Stimulated activated CD4-positive, alpha-beta T cell treated with anti-CD3 and anti-CD28 coated beads, Interleukin-1b, Interleukin-23, amount 100 ng/mL, for 1 hour (primary cell): ENCODE measurements around the gene NSL1.
"Not testable (repeated sequence)": the region's sequence is repeated elsewhere in the genome, so short reads cannot be mapped to it uniquely, and the experiment has no call there.

Source experiments
- DNase-seq, 2 donors: peaks; one replicate each; pipeline ENCODE4 v3.0.0-alpha.2; 2020; ENCODE audit warnings: low read depth in 2 of 2

The NSL1 gene

DNA sequence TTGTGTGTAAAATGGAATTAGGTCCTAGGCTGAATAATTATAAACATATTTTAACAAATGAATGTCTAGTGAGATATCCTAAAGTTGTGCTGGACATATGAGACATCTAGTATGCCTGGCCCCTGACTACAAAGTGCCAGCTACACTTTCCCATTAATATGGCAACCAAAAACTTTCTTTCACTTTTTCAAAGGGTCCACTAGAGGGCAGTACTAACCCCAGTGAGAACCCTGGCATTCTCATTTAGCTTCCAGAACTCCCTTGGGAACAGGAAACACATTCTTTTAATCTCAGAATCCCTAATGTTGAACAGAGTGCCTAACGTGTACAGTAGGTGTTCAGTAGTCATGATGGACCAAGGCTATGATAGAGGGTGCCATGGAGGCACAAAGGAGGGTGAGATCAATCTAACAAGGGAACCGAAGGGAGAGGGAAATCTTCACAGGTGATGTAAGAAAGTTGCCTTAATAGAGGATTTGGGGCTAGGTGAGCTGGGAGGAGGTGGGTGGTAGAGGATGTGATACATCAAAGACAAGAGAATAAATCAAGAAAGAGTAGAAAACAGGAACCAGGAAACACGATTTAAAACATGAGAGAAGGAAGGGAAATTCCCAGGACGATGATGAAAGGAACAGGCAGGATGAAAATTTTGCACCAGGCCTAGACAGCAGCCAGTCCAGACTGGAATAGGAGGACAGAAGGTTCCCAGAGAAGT is 41.6 kb downstream of the NSL1 start:
- no peak for DNase-seq

- no peak for DNase-seq
Observed at GRCh38 chr1:212746546-212746945, 45.0 kb downstream of the NSL1 start.

- DNase-seq: no peak
Observed at GRCh38 chr1:212745303-212745702, 46.3 kb downstream of the NSL1 start.

GRCh38 chr1:212743901-212744475 is 47.6 kb downstream of the NSL1 start:
- no peak for DNase-seq

GRCh38 chr1:212738330-212738729 is 53.2 kb downstream of the NSL1 start:
- no peak for DNase-seq

DNA sequence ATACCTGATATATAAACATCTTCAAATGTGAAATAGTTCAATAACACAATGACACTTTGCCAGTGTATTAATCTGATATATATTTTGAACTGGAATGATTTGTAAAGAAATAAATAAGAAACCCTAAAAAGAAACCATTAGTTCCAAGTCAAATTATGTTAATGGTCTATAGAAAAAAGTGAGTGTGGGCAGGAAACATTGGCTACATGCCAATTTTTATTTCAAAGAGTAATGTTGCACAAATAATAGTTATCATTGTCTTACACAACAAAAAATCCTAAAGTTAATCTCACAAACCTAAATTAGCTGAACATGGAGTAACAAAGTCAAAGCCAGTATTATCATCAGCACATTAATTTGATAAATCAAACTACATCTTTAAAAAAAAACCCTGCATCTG is 54.0 kb downstream of the NSL1 start:
- no peak for DNase-seq

- no peak for DNase-seq
Observed at GRCh38 chr1:212733109-212733508, 58.5 kb downstream of the NSL1 start.

DNA sequence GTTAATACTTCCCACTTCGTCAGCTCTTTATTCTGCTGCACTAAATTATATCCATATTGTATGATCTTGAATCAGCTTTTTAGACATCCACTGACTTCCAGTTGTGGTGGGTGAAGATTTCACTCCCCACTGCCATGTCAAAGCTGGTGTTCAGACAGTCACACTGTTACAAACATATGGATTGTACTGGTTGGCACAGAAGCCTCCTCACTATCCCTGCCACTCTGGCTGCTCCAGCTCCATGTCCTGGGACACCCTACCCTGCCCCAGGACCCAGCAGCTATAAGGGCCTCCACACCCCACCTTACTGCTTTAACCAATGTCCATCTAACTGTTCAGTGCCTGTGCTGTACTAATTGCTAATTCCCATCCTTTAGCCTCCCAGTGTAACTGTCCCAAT is 59.9 kb downstream of the NSL1 start:
- no peak for DNase-seq

- DNase-seq: no peak
Observed at GRCh38 chr1:212728606-212729005, 63.0 kb downstream of the NSL1 start.

- no peak for DNase-seq
Observed at GRCh38 chr1:212727386-212728181, 64.0 kb downstream of the NSL1 start.

DNA sequence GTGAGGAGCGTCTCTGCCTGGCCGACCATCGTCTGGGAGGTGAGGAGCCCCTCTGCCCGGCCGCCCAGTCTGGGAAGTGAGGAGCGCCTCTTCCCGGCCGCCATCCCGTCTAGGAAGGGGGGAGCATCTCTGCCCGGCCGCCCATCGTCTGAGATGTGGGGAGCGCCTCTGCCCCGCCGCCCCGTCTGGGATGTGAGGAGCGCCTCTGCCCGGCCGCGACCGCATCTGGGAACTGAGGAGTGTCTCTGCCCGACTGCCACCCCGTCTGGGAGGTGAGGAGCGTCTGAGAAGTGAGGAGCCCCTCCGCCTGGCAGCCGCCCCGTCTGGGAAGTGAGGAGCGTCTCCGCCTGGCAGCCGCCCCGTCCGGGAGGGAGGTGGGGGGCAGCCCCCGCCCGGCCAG is 66.9 kb downstream of the NSL1 start:
- DNase-seq: not testable (repeated sequence)

GRCh38 chr1:212722270-212722957 is 69.2 kb downstream of the NSL1 start:
- DNase-seq: no peak

DNA sequence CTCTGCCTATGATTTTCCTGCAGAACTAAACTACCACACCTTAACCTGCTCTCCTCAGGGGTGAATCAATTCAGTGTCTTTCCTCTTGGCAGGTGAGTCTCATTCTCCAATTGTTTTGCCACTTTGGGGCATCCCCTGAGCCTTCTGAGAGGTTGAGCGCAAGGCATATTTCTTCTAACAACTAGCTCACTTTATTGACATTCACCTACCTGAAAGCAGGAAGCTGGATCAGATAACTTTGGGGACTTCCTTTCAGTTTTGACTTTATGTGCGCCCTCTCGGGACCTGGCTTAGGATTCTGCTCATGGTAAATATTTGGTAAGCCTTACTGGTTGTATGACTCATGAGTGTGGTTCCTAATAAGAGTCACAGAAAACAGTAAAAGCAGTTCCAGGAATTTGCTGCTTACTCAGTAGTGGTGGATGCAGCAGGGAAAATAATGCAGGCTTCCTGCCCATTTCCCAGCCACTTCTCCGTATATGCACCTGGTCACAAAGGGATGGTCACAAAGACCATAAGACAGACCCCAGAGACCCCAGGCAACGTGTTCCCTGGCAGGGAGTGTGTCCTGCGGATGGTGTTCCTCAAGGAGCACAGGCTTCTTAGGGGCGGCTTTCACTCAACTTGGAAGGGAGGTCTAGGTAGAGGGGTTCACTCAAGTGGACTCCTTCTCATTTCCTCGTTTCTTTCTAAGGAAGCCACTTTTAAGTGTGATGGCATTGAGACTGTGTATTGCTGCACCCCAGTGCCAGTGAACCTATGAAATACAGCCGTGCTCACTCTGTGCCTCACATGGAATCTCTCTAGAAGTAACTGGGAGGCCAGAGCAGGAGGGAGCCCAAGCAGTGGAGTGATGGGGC is 70.0 kb downstream of the NSL1 start:
- no peak for DNase-seq

GRCh38 chr1:212719633-212720032 is 71.9 kb downstream of the NSL1 start:
- DNase-seq: no peak

DNA sequence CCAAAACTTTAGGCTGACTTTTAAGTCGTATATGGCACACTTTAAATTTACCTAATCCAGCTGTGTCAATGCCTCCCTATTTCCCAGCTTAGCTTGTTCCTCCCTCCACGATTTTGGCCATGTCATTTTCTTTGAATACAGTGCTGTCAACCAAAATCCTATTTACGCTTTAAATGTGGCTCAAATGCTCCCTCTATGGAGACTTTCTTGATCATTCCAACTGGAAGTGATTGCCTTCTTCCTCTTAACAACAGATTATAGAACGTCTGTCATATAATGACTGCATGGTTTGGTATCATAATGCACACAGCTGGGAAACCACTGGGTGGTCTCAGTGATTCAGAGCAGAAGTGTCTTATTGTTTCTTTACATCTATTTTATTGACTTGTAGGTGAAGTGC is 73.1 kb downstream of the NSL1 start:
- no peak for DNase-seq

- no peak for DNase-seq
Observed at GRCh38 chr1:212716161-212716560, 75.4 kb downstream of the NSL1 start.

DNA sequence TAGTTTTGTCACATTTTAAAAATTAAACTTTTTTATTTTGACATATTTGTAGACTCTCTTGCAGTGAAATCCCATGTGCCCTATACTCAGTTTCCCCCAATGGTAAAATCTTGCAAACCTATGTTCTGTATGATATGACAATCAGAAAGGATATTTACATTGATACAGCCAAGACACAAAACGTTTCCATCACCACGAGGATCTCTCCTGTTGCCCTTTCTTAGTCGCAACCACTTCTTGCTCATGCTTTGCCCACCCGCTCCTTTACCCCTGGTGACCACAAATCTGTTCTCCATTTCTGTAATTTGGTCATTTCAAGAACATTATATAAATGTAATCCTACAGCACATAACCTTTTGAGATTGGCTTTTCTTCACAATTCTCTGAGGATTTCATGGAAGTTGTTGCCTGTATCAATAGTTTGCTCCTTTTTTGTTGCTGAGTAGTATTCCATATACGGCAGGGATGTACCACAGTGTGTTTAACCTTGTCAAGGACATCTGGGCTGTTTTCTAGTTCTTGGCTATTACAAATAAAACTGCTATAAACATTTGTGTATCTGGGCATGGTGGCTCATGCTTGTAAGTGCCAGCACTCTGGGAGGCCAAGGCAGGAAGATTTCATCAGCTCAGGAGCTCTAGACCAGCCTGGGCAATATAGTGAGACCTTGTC is 78.0 kb downstream of the NSL1 start:
- DNase-seq: no peak

- no peak for DNase-seq
Observed at GRCh38 chr1:212712451-212713303, 78.9 kb downstream of the NSL1 start.

GRCh38 chr1:212711974-212712373 is 79.6 kb downstream of the NSL1 start:
- DNase-seq: not testable (repeated sequence)

DNA sequence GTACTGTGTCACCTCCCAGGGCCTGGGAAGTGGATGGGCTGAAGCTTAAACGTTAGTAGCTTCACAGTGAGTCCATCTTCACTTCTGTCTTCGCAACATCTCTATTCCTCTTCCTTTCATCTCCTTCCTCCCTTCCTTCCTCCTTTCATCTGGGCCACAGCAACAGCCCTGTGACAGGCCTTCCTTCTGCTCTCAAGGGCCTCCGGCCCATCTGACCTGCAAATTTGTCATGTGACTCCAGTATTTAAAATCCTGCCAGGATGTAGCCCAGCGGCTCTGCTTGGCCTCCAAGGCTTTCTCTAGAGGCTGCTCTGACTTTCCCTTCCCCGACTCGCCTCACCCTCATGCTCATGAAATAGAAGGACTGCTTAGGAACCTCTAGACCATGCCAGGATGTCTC is 81.0 kb downstream of the NSL1 start:
- DNase-seq: no peak
